ENCODE measurements around the gene JAK2. TPM values are rescaled to one million over a fixed set of nuclear protein-coding genes. Genes with fewer than 3 reads are reported as not detected.

Gene JAK2
- total RNA-seq, 1 experiment from 2014 or later: 1.4 TPM

- H3K36me3 Mint-ChIP-seq (ENCODE audit: insufficient read depth, unreplicated experiment): no peaks in the 10 kb centered on the region
- no peaks in the 10 kb centered on the region for H3K9me3 ChIP-seq
- no peaks in the 10 kb centered on the region for H3K4me1 Mint-ChIP-seq (ENCODE audit: low read depth, unreplicated experiment)
- ChIA-PET CTCF (no interaction called here), POLR2A (no interaction called here)
- no peaks in the 10 kb centered on the region for H3K36me3 ChIP-seq (ENCODE audit: control insufficient read depth, insufficient read depth, low read length)
- intact Hi-C loops (cut with micrococcal nuclease; ENCODE audit: unreplicated experiment): no loop called here
- H3K4me3 Mint-ChIP-seq (ENCODE audit: unreplicated experiment): no peak overlapping the region
- no TSS peak for BruUV-seq (replicated peaks)
- H3K9me3 Mint-ChIP-seq (ENCODE audit: unreplicated experiment): no peaks in the 10 kb centered on the region
- TF ChIP-seq CTCF (IDR thresholded peaks at IDR 0.05; ENCODE audit: insufficient read depth in 1 of 2, low read depth in 1 of 2, low read length in 1 of 2, severe bottlenecking in 1 of 2, unreplicated experiment in 1 of 2): no peak
- H3K4me1 ChIP-seq: no peaks in the 10 kb centered on the region
- H3K4me3 ChIP-seq (ENCODE audit: low read depth, low read length): no peak overlapping the region
- DNase-seq: no peak
- H3K27me3 ChIP-seq (replicated peaks; ENCODE audit: control insufficient read depth, insufficient read depth, low read length): no peaks in the 10 kb centered on the region
- no peak overlapping the region for H3K27ac Mint-ChIP-seq (ENCODE audit: unreplicated experiment)
- H3K27me3 Mint-ChIP-seq (ENCODE audit: insufficient read depth, unreplicated experiment): no peaks in the 10 kb centered on the region
Observed at GRCh38 chr9:5146241-5146640, 161.2 kb downstream of the JAK2 start.

Other genes with a start within 250 kb of the JAK2 start
- 31.9 and 32.0 TPM in 2 replicates for gene AK3, start 244.1 kb upstream of the JAK2 start, total RNA-seq (2022)
- gene RCL1, start 192.3 kb upstream of the JAK2 start, total RNA-seq (2022): 15.1 and 15.7 TPM in 2 replicates
- gene INSL6, start 200.4 kb downstream of the JAK2 start, total RNA-seq (2022): not detected in 2 replicates
- not detected in 2 replicates for gene INSL4, start 246.1 kb downstream of the JAK2 start, total RNA-seq (2022)

Data from Caco-2 (cell line).